Neural crest cell (in vitro differentiated cells): ENCODE data around the gene APOD. TPM values are rescaled to one million over a fixed set of nuclear protein-coding genes. Genes with fewer than 3 reads are reported as not detected.
"Not testable (repeated sequence)": the region's sequence is repeated elsewhere in the genome, so short reads cannot be mapped to it uniquely, and the experiment has no call there.

Experiments used
- DNase-seq: peaks from one replicate; pipeline ENCODE4 v3.0.0; 2021; ENCODE audit warnings: low read depth, mixed read lengths, low spot score
- H3K27ac Mint-ChIP-seq: one replicate; pipeline ENCODE4 v1.8.0; 2021; ENCODE audit warnings: mild to moderate bottlenecking, mixed read lengths; ENCODE audit not compliant: unreplicated experiment
- H3K27me3 Mint-ChIP-seq: 2 replicates; pipeline ENCODE4 v1.8.0; 2021; ENCODE audit warnings: low read depth, mild to moderate bottlenecking, mixed read lengths
- H3K36me3 Mint-ChIP-seq: 2 replicates; pipeline ENCODE4 v1.8.0; 2021; ENCODE audit warnings: low read depth, mild to moderate bottlenecking, mixed read lengths
- H3K4me1 Mint-ChIP-seq: 2 replicates; pipeline ENCODE4 v1.8.0; 2021; ENCODE audit warnings: mixed read lengths
- H3K4me3 Mint-ChIP-seq: one replicate; pipeline ENCODE4 v1.8.0; 2021; ENCODE audit warnings: mild to moderate bottlenecking, mixed read lengths
- H3K9me3 Mint-ChIP-seq: 2 replicates; pipeline ENCODE4 v1.8.0; 2021; ENCODE audit warnings: mixed read lengths
- total RNA-seq: library from RNA; stranded (reverse); gene quantifications from 2 replicates; pipeline ENCODE4 v1.2.1, GENCODE V29; 2021

Gene APOD
- total RNA-seq, 1 donor from 2014 or later, result 1.7 TPM

GRCh38 chr3:195624171-195624570, 40.4 kb upstream of the APOD start:
- H3K36me3 Mint-ChIP-seq, H3K4me1 Mint-ChIP-seq, H3K27ac Mint-ChIP-seq, H3K9me3 Mint-ChIP-seq, H3K4me3 Mint-ChIP-seq, DNase-seq: not testable (repeated sequence)
- peaks cover 25% of the 10 kb centered on the region for H3K27me3 Mint-ChIP-seq

- H3K4me1 Mint-ChIP-seq, DNase-seq, H3K36me3 Mint-ChIP-seq, H3K9me3 Mint-ChIP-seq, H3K27ac Mint-ChIP-seq, H3K4me3 Mint-ChIP-seq: not testable (repeated sequence)
- peaks cover 22% of the 10 kb centered on the region for H3K27me3 Mint-ChIP-seq
Measured at GRCh38 chr3:195623217-195623965, 39.7 kb upstream of the APOD start.

GRCh38 chr3:195622523-195623170, 38.9 kb upstream of the APOD start:
- H3K27ac Mint-ChIP-seq, H3K4me1 Mint-ChIP-seq, H3K36me3 Mint-ChIP-seq, H3K4me3 Mint-ChIP-seq, DNase-seq, H3K9me3 Mint-ChIP-seq: not testable (repeated sequence)
- H3K27me3 Mint-ChIP-seq, result peaks cover 15% of the 10 kb centered on the region

- H3K27ac Mint-ChIP-seq, H3K4me3 Mint-ChIP-seq, H3K36me3 Mint-ChIP-seq, DNase-seq, H3K9me3 Mint-ChIP-seq, H3K4me1 Mint-ChIP-seq: not testable (repeated sequence)
- peaks cover 11% of the 10 kb centered on the region for H3K27me3 Mint-ChIP-seq
Measured at GRCh38 chr3:195622012-195622411, 38.3 kb upstream of the APOD start.

- DNase-seq, H3K36me3 Mint-ChIP-seq, H3K4me3 Mint-ChIP-seq, H3K27me3 Mint-ChIP-seq, H3K4me1 Mint-ChIP-seq, H3K27ac Mint-ChIP-seq, H3K9me3 Mint-ChIP-seq: not testable (repeated sequence)
Measured at GRCh38 chr3:195621095-195621494, 37.4 kb upstream of the APOD start.

GRCh38 chr3:195620476-195620875, 36.7 kb upstream of the APOD start:
- H3K27ac Mint-ChIP-seq, DNase-seq, H3K36me3 Mint-ChIP-seq, H3K9me3 Mint-ChIP-seq, H3K4me3 Mint-ChIP-seq, H3K27me3 Mint-ChIP-seq, H3K4me1 Mint-ChIP-seq: not testable (repeated sequence)

- not testable (repeated sequence) for DNase-seq, H3K4me3 Mint-ChIP-seq, H3K27me3 Mint-ChIP-seq, H3K36me3 Mint-ChIP-seq, H3K27ac Mint-ChIP-seq, H3K4me1 Mint-ChIP-seq, H3K9me3 Mint-ChIP-seq
Measured at GRCh38 chr3:195619591-195620369, 36.0 kb upstream of the APOD start.

GRCh38 chr3:195617784-195618659, 34.3 kb upstream of the APOD start:
- not testable (repeated sequence) for DNase-seq, H3K36me3 Mint-ChIP-seq, H3K4me1 Mint-ChIP-seq

GRCh38 chr3:195617134-195617533, 33.4 kb upstream of the APOD start:
- H3K4me1 Mint-ChIP-seq, H3K4me3 Mint-ChIP-seq, H3K27me3 Mint-ChIP-seq, H3K36me3 Mint-ChIP-seq, H3K27ac Mint-ChIP-seq, H3K9me3 Mint-ChIP-seq, DNase-seq: not testable (repeated sequence)

More at GRCh38 chr3:195617784-195618659, 34.3 kb upstream of the APOD start:
- H3K9me3 Mint-ChIP-seq, H3K4me3 Mint-ChIP-seq, H3K27me3 Mint-ChIP-seq, H3K27ac Mint-ChIP-seq: not testable (repeated sequence)
